Stimulated activated CD4-positive, alpha-beta T cell treated with anti-CD3 and anti-CD28 coated beads, Interleukin-1b, Interleukin-23, amount 100 ng/mL, for 24 hours (primary cell): ENCODE results near the gene QSOX1.
A peak's percentile ranks its signal among the peaks of the same experiment; 100 is the strongest.

Experiments
- DNase-seq, 4 experiments: peaks; one replicate each; pipeline ENCODE4 v3.0.0-alpha.2; 2020; ENCODE audit warnings: low read depth in 4 of 4, low spot score in 1 of 4

The QSOX1 gene

GRCh38 chr1:180168786-180169639 is 14.3 kb downstream of the QSOX1 start:
- no peak for DNase-seq

GRCh38 chr1:180169640-180170195 is 15.0 kb downstream of the QSOX1 start:
- DNase-seq = no peak

- DNase-seq = no peak
These were observed 16.0 kb downstream of the QSOX1 start for GRCh38 chr1:180170546-180171151.

- no peak for DNase-seq
These were observed 17.0 kb downstream of the QSOX1 start for GRCh38 chr1:180171691-180172090.

GRCh38 chr1:180173451-180173850 is 18.8 kb downstream of the QSOX1 start:
- no peak for DNase-seq

- DNase-seq = no peak
These were observed 19.3 kb downstream of the QSOX1 start for GRCh38 chr1:180173952-180174351.

- DNase-seq = no peak
These were observed 20.6 kb downstream of the QSOX1 start for GRCh38 chr1:180175291-180175690.

- DNase-seq = no peak
These were observed 21.1 kb downstream of the QSOX1 start for GRCh38 chr1:180175806-180176205.

- no peak for DNase-seq
These were observed 22.3 kb downstream of the QSOX1 start for GRCh38 chr1:180176965-180177364.

- DNase-seq = no peak
These were observed 23.3 kb downstream of the QSOX1 start for GRCh38 chr1:180177931-180178330.

- peak; percentile 35 to 52 (median 40) for DNase-seq
These were observed 24.0 kb downstream of the QSOX1 start for GRCh38 chr1:180178511-180179161.

- no peak for DNase-seq
These were observed 24.7 kb downstream of the QSOX1 start for GRCh38 chr1:180179162-180179957.

GRCh38 chr1:180181048-180181447 is 26.4 kb downstream of the QSOX1 start:
- no peak for DNase-seq

GRCh38 chr1:180181996-180182642 is 27.4 kb downstream of the QSOX1 start:
- no peak for DNase-seq

- no peak for DNase-seq
These were observed 28.1 kb downstream of the QSOX1 start for GRCh38 chr1:180182643-180183311.

GRCh38 chr1:180183426-180183825 is 28.8 kb downstream of the QSOX1 start:
- no peak for DNase-seq

GRCh38 chr1:180184041-180184440 is 29.4 kb downstream of the QSOX1 start:
- DNase-seq = no peak

- DNase-seq = no peak
These were observed 30.6 kb downstream of the QSOX1 start for GRCh38 chr1:180185281-180185680.

- DNase-seq = no peak
These were observed 31.4 kb downstream of the QSOX1 start for GRCh38 chr1:180185971-180186645.
